A673 (cell line): Measurements from ENCODE around the gene FAM124B.

Experiments
- EZH2 ChIP-seq: fragments of 200-600 bp; sonication (generic); IDR thresholded peaks from 2 replicates; pipeline ENCODE4 v1.6.1; 2017; ENCODE audit warnings: borderline replicate concordance, low read depth, mild to moderate bottlenecking, mixed read lengths, antibody characterized with exemption, low read length; ENCODE audit not compliant: poor library complexity, severe bottlenecking
- TF ChIP-seq, protein P1 (sequence below): fragments of 300-800, 200-600 bp; sonication (generic); conservative IDR thresholded peaks from 2 replicates; pipeline ENCODE4 v1.5.1; 2017; ENCODE audit warnings: low read depth, mild to moderate bottlenecking, antibody characterized with exemption, low read length, moderate library complexity, mixed read lengths

DNA sequence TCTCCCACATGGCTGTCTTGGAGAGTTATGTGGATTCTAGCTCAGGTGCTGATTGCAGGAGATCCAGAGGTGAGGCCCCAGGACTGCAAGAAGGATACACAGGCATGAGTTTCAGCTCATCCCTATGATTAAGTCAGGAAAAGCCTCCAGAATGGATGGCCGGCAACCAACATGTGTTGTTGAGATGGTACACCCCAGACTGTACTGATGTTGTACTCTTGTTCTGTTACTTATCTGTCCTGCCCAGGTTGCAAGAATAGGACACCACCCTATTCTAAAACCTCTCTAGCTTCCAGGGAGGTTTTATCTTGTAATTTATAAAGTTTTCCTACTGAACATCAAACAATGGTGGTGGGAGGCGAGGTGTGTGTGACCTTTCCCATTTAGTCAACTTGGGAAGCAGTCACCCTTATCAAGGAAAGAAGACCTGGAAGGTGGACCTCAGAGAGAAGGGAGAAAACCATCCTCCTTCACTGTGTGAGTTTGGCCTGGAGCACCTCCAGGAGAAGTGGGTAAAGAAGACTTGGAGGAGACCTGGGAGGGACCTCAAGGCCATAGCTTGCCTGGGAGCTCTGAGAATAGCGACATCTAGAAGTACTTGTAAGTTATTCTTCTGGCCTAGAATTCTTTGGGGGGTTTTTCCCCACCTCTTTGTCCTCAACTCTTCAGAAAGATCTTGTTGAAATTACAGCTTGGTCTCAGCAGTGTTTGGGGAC lies 8.6 kb downstream of the FAM124B start:
- TF ChIP-seq, protein P1, sequence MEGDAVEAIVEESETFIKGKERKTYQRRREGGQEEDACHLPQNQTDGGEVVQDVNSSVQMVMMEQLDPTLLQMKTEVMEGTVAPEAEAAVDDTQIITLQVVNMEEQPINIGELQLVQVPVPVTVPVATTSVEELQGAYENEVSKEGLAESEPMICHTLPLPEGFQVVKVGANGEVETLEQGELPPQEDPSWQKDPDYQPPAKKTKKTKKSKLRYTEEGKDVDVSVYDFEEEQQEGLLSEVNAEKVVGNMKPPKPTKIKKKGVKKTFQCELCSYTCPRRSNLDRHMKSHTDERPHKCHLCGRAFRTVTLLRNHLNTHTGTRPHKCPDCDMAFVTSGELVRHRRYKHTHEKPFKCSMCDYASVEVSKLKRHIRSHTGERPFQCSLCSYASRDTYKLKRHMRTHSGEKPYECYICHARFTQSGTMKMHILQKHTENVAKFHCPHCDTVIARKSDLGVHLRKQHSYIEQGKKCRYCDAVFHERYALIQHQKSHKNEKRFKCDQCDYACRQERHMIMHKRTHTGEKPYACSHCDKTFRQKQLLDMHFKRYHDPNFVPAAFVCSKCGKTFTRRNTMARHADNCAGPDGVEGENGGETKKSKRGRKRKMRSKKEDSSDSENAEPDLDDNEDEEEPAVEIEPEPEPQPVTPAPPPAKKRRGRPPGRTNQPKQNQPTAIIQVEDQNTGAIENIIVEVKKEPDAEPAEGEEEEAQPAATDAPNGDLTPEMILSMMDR = no peak
- TF ChIP-seq EZH2 = no peak
